Parathyroid adenoma (tissue), 2 donors: ENCODE results near the gene RGPD8.
"Not testable (repeated sequence)": the region's sequence is repeated elsewhere in the genome, so short reads cannot be mapped to it uniquely, and the experiment has no call there.

Experiments used
- H2AFZ ChIP-seq: fragments of 300-600 bp; sonication (generic); one replicate; pipeline ENCODE4 v1.7.0; 2017; ENCODE audit warnings: antibody characterized with exemption, mild to moderate bottlenecking
- H3K27ac ChIP-seq: fragments of 300-600 bp; sonication (generic); one replicate; pipeline ENCODE4 v1.7.0; 2017
- H3K27me3 ChIP-seq: fragments of 300-600 bp; sonication (generic); one replicate; pipeline ENCODE4 v1.7.0; 2017; ENCODE audit warnings: low read length; ENCODE audit not compliant: control insufficient read depth, insufficient read depth
- H3K36me3 ChIP-seq: fragments of 300-600 bp; sonication (generic); one replicate; pipeline ENCODE4 v1.7.0; 2017; ENCODE audit warnings: low read length; ENCODE audit not compliant: control insufficient read depth, insufficient read depth
- H3K4me1 ChIP-seq: fragments of 300-600 bp; sonication (generic); one replicate; pipeline ENCODE4 v1.7.0; 2017; ENCODE audit warnings: control low read depth
- H3K4me2 ChIP-seq: fragments of 300-600 bp; sonication (generic); one replicate; pipeline ENCODE4 v1.7.0; 2017; ENCODE audit warnings: low read length
- H3K4me3 ChIP-seq: fragments of 300-600 bp; sonication (generic); one replicate; pipeline ENCODE4 v1.7.0; 2017; ENCODE audit warnings: low read depth, low read length
- H3K79me2 ChIP-seq: fragments of 300-600 bp; sonication (generic); one replicate; pipeline ENCODE4 v1.7.0; 2017; ENCODE audit warnings: control low read depth
- H3K9ac ChIP-seq: fragments of 300-600 bp; sonication (generic); one replicate; pipeline ENCODE4 v1.7.0; 2017; ENCODE audit warnings: mild to moderate bottlenecking
- H3K9me3 ChIP-seq: fragments of 300-600 bp; sonication (generic); one replicate; pipeline ENCODE4 v1.7.0; 2017; ENCODE audit warnings: low read length; ENCODE audit not compliant: control insufficient read depth
- CTCF ChIP-seq: fragments of 300-600 bp; sonication (generic); IDR thresholded peaks from one replicate; pipeline ENCODE4 v1.7.0; 2017; ENCODE audit warnings: antibody characterized with exemption, mild to moderate bottlenecking
- donor health status: primary hyperparathyroidism.

RGPD8 gene

GRCh38 chr2:112454586-112454985 lies 21.1 kb upstream of the RGPD8 start:
- no peaks in the 10 kb centered on the region for H3K36me3 ChIP-seq
- no peak overlapping the region for H2AFZ ChIP-seq
- no peaks in the 10 kb centered on the region for H3K9me3 ChIP-seq
- no peaks in the 10 kb centered on the region for H3K4me1 ChIP-seq
- no peak for TF ChIP-seq CTCF
- H3K79me2 ChIP-seq = no peaks in the 10 kb centered on the region
- H3K27me3 ChIP-seq = no peaks in the 10 kb centered on the region
- no peak overlapping the region for H3K4me2 ChIP-seq
- H3K27ac ChIP-seq = no peak overlapping the region
- H3K9ac ChIP-seq = no peak overlapping the region
- no peak overlapping the region for H3K4me3 ChIP-seq

GRCh38 chr2:112451317-112451716 lies 17.9 kb upstream of the RGPD8 start:
- Histone ChIP-seq H3K4me2 (no peak overlapping the region), H3K36me3 (no peaks in the 10 kb centered on the region), H3K4me1 (no peaks in the 10 kb centered on the region), H3K27ac (no peak overlapping the region), H3K79me2 (no peaks in the 10 kb centered on the region), H3K9me3 (no peaks in the 10 kb centered on the region), H3K27me3 (no peaks in the 10 kb centered on the region), H3K9ac (no peak overlapping the region), H3K4me3 (no peak overlapping the region), H2AFZ (no peak overlapping the region)
- no peak for TF ChIP-seq CTCF

- H3K4me1 ChIP-seq = no peaks in the 10 kb centered on the region
- TF ChIP-seq CTCF = no peak
- no peaks in the 10 kb centered on the region for H3K9me3 ChIP-seq
- no peak overlapping the region for H2AFZ ChIP-seq
- no peak overlapping the region for H3K4me3 ChIP-seq
- no peak overlapping the region for H3K9ac ChIP-seq
- no peaks in the 10 kb centered on the region for H3K36me3 ChIP-seq
- H3K79me2 ChIP-seq = no peaks in the 10 kb centered on the region
- H3K4me2 ChIP-seq = no peak overlapping the region
- no peak overlapping the region for H3K27ac ChIP-seq
- no peaks in the 10 kb centered on the region for H3K27me3 ChIP-seq
These were observed 16.4 kb upstream of the RGPD8 start for GRCh38 chr2:112449854-112450253.

- not testable (repeated sequence) for H3K79me2 ChIP-seq, H3K9ac ChIP-seq, H3K27ac ChIP-seq, H3K27me3 ChIP-seq, H3K4me1 ChIP-seq, H3K4me2 ChIP-seq, H3K36me3 ChIP-seq, H2AFZ ChIP-seq, H3K9me3 ChIP-seq, H3K4me3 ChIP-seq
These were observed 10.8 kb upstream of the RGPD8 start for GRCh38 chr2:112444256-112444655.

GRCh38 chr2:112438603-112439261 lies 5.3 kb upstream of the RGPD8 start:
- H3K9ac ChIP-seq, H3K27ac ChIP-seq, H3K79me2 ChIP-seq, H3K4me2 ChIP-seq, H3K4me3 ChIP-seq, H3K9me3 ChIP-seq, H3K36me3 ChIP-seq, H3K27me3 ChIP-seq, H2AFZ ChIP-seq, H3K4me1 ChIP-seq: not testable (repeated sequence)

- not testable (repeated sequence) for H3K9me3 ChIP-seq, H3K4me3 ChIP-seq, H3K27ac ChIP-seq, H3K79me2 ChIP-seq, H3K4me2 ChIP-seq, H3K27me3 ChIP-seq, H3K4me1 ChIP-seq, H2AFZ ChIP-seq, H3K9ac ChIP-seq, H3K36me3 ChIP-seq
These were observed 4.0 kb upstream of the RGPD8 start for GRCh38 chr2:112437405-112437831.

- H3K79me2 ChIP-seq, H3K4me1 ChIP-seq, H3K36me3 ChIP-seq, H3K27me3 ChIP-seq, H3K27ac ChIP-seq, H3K4me3 ChIP-seq, H3K4me2 ChIP-seq, H3K9me3 ChIP-seq, H3K9ac ChIP-seq, H2AFZ ChIP-seq: not testable (repeated sequence)
These were observed 3.5 kb upstream of the RGPD8 start for GRCh38 chr2:112436993-112437392.

- not testable (repeated sequence) for H3K4me3 ChIP-seq, H3K27ac ChIP-seq, H3K4me2 ChIP-seq, H3K27me3 ChIP-seq, H3K4me1 ChIP-seq, H3K9ac ChIP-seq, H2AFZ ChIP-seq, H3K36me3 ChIP-seq, H3K79me2 ChIP-seq, H3K9me3 ChIP-seq
These were observed 2.4 kb upstream of the RGPD8 start for GRCh38 chr2:112435716-112436431.
